ENCODE measurements around the gene DAGLA. TPM values are rescaled to one million over a fixed set of nuclear protein-coding genes. Genes with fewer than 3 reads are reported as not detected.

Gene DAGLA
- total RNA-seq, 1 donor from 2014 or later, result 4.8 TPM

- peaks cover 8% of the 10 kb centered on the region for H3K4me1 Mint-ChIP-seq (ENCODE audit: low read depth)
- no peak overlapping the region for H3K4me3 Mint-ChIP-seq (ENCODE audit: unreplicated experiment)
- H3K27me3 Mint-ChIP-seq (ENCODE audit: low read depth), result no peaks in the 10 kb centered on the region
- H3K27ac Mint-ChIP-seq (ENCODE audit: unreplicated experiment), result no peak overlapping the region
- DNase-seq (ENCODE audit: low spot score), result no peak
- no peaks in the 10 kb centered on the region for H3K36me3 Mint-ChIP-seq (ENCODE audit: low read depth)
- no peak for TF ChIP-seq CTCF (IDR thresholded peaks at IDR 0.05)
- no peaks in the 10 kb centered on the region for H3K9me3 Mint-ChIP-seq (ENCODE audit: low read depth)
These were observed 4.9 kb downstream of the DAGLA start for GRCh38 chr11:61684870-61685616.

- H3K36me3 Mint-ChIP-seq (ENCODE audit: low read depth), result no peaks in the 10 kb centered on the region
- peaks cover 8% of the 10 kb centered on the region for H3K4me1 Mint-ChIP-seq (ENCODE audit: low read depth)
- no peaks in the 10 kb centered on the region for H3K9me3 Mint-ChIP-seq (ENCODE audit: low read depth)
- H3K27ac Mint-ChIP-seq (ENCODE audit: unreplicated experiment), result no peak overlapping the region
- TF ChIP-seq CTCF (IDR thresholded peaks at IDR 0.05), result no peak
- H3K4me3 Mint-ChIP-seq (ENCODE audit: unreplicated experiment), result no peak overlapping the region
- no peak for DNase-seq (ENCODE audit: low spot score)
- no peaks in the 10 kb centered on the region for H3K27me3 Mint-ChIP-seq (ENCODE audit: low read depth)
These were observed 5.4 kb downstream of the DAGLA start for GRCh38 chr11:61685617-61685967.

GRCh38 chr11:61686066-61686465 lies 5.9 kb downstream of the DAGLA start:
- TF ChIP-seq CTCF (IDR thresholded peaks at IDR 0.05), result no peak
- H3K27me3 Mint-ChIP-seq (ENCODE audit: low read depth), result no peaks in the 10 kb centered on the region
- H3K4me3 Mint-ChIP-seq (ENCODE audit: unreplicated experiment), result no peak overlapping the region
- H3K36me3 Mint-ChIP-seq (ENCODE audit: low read depth), result no peaks in the 10 kb centered on the region
- no peak overlapping the region for H3K27ac Mint-ChIP-seq (ENCODE audit: unreplicated experiment)
- no peak for DNase-seq (ENCODE audit: low spot score)
- no peaks in the 10 kb centered on the region for H3K9me3 Mint-ChIP-seq (ENCODE audit: low read depth)
- H3K4me1 Mint-ChIP-seq (ENCODE audit: low read depth), result peaks cover 3% of the 10 kb centered on the region

- no peak for TF ChIP-seq CTCF (IDR thresholded peaks at IDR 0.05)
- no peak overlapping the region for H3K27ac Mint-ChIP-seq (ENCODE audit: unreplicated experiment)
- no peaks in the 10 kb centered on the region for H3K36me3 Mint-ChIP-seq (ENCODE audit: low read depth)
- no peak for DNase-seq (ENCODE audit: low spot score)
- H3K27me3 Mint-ChIP-seq (ENCODE audit: low read depth), result no peaks in the 10 kb centered on the region
- H3K4me1 Mint-ChIP-seq (ENCODE audit: low read depth), result peaks cover 2% of the 10 kb centered on the region
- H3K4me3 Mint-ChIP-seq (ENCODE audit: unreplicated experiment), result no peak overlapping the region
- H3K9me3 Mint-ChIP-seq (ENCODE audit: low read depth), result no peaks in the 10 kb centered on the region
These were observed 6.3 kb downstream of the DAGLA start for GRCh38 chr11:61686469-61686868.

GRCh38 chr11:61687420-61687819 lies 7.2 kb downstream of the DAGLA start:
- Mint-ChIP-seq H3K27ac (ENCODE audit: unreplicated experiment) (no peak overlapping the region), H3K27me3 (ENCODE audit: low read depth) (no peaks in the 10 kb centered on the region), H3K4me3 (ENCODE audit: unreplicated experiment) (no peak overlapping the region), H3K36me3 (ENCODE audit: low read depth) (no peaks in the 10 kb centered on the region), H3K9me3 (ENCODE audit: low read depth) (no peaks in the 10 kb centered on the region), H3K4me1 (ENCODE audit: low read depth) (peaks cover 4% of the 10 kb centered on the region)
- DNase-seq (ENCODE audit: low spot score), result no peak
- no peak for TF ChIP-seq CTCF (IDR thresholded peaks at IDR 0.05)
